MM.1S (cell line): ENCODE measurements around the gene EVX2.

Experiments used
- DNase-seq: peaks from one replicate; pipeline ENCODE4 v3.0.0-alpha.2; 2015
- H2AFZ ChIP-seq: fragments of 300-600 bp; sonication (generic); 2 replicates; pipeline ENCODE4 v1.6.0; 2016; ENCODE audit warnings: antibody characterized with exemption, low read length
- H3F3A ChIP-seq: fragments of 300-600 bp; sonication (generic); 2 replicates; pipeline ENCODE4 v1.6.1; 2016; ENCODE audit warnings: mild to moderate bottlenecking, antibody characterized with exemption, low read length, moderate library complexity, mixed read lengths; ENCODE audit not compliant: insufficient read depth
- H3K27ac ChIP-seq: fragments of 300-600 bp; sonication (generic); 2 replicates; pipeline ENCODE4 v1.5.1; 2016; ENCODE audit warnings: mild to moderate bottlenecking, low read length
- H3K27me3 ChIP-seq: fragments of 300-600 bp; sonication (generic); replicated peaks from 2 replicates; pipeline ENCODE4 v1.6.0; 2016; ENCODE audit warnings: low read length; ENCODE audit not compliant: insufficient read depth
- H3K36me3 ChIP-seq: fragments of 300-600 bp; sonication (generic); replicated peaks from 2 replicates; pipeline ENCODE4 v1.6.1; 2016; ENCODE audit warnings: mild to moderate bottlenecking, low read length, mixed read lengths; ENCODE audit not compliant: insufficient read depth
- H3K4me1 ChIP-seq: fragments of 300-600 bp; sonication (generic); 2 replicates; pipeline ENCODE4 v1.6.1; 2016; ENCODE audit warnings: low read length, mixed read lengths
- H3K4me2 ChIP-seq: fragments of 300-600 bp; sonication (generic); 2 replicates; pipeline ENCODE4 v1.6.0; 2016; ENCODE audit warnings: low read depth, low read length
- H3K4me3 ChIP-seq: fragments of 300-600 bp; sonication (generic); 2 replicates; pipeline ENCODE4 v1.5.1; 2016; ENCODE audit warnings: low read length, mixed read lengths
- H3K79me2 ChIP-seq: fragments of 300-600 bp; sonication (generic); 2 replicates; pipeline ENCODE4 v1.6.1; 2016; ENCODE audit warnings: mixed run types, low read length, mixed read lengths
- H3K9ac ChIP-seq: fragments of 300-600 bp; sonication (generic); 2 replicates; pipeline ENCODE4 v1.6.1; 2016; ENCODE audit warnings: low read length, mixed read lengths
- H3K9me2 ChIP-seq: fragments of 300-600 bp; sonication (generic); replicated peaks from 2 replicates; pipeline ENCODE4 v1.6.1; 2016; ENCODE audit warnings: mild to moderate bottlenecking, low read length, mixed read lengths; ENCODE audit not compliant: insufficient read depth
- H3K9me3 ChIP-seq: fragments of 300-600 bp; sonication (generic); replicated peaks from 2 replicates; pipeline ENCODE4 v1.6.1; 2016; ENCODE audit warnings: mild to moderate bottlenecking, low read length, mixed read lengths; ENCODE audit not compliant: insufficient read depth
- H4K20me1 ChIP-seq: fragments of 300-600 bp; sonication (generic); 2 replicates; pipeline ENCODE4 v1.6.1; 2016; ENCODE audit warnings: mild to moderate bottlenecking, low read length, moderate library complexity, mixed read lengths; ENCODE audit not compliant: insufficient read depth
- CTCF ChIP-seq: fragments of 300-600 bp; sonication (generic); IDR thresholded peaks from 2 replicates; pipeline ENCODE4 v1.5.1; 2016; ENCODE audit warnings: antibody characterized with exemption, low read length, mixed read lengths
- EZH2 ChIP-seq: fragments of 300-600 bp; sonication (generic); optimal IDR thresholded peaks from 2 replicates; pipeline ENCODE3; 2017; ENCODE audit warnings: low read depth, mild to moderate bottlenecking, antibody characterized with exemption, low read length, mixed read lengths
- EZH2phosphoT487 ChIP-seq: fragments of 300-600 bp; sonication (generic); IDR thresholded peaks from 2 replicates; pipeline ENCODE4 v1.6.1; 2018; ENCODE audit warnings: antibody characterized with exemption, low read length

Gene EVX2

GRCh38 chr2:176035013-176035691 is 48.6 kb downstream of the EVX2 start:
- no peaks in the 10 kb centered on the region for H3K9me2 ChIP-seq
- no peak overlapping the region for H2AFZ ChIP-seq
- no peaks in the 10 kb centered on the region for H4K20me1 ChIP-seq
- no peaks in the 10 kb centered on the region for H3K27me3 ChIP-seq
- H3K36me3 ChIP-seq = no peaks in the 10 kb centered on the region
- no peak for DNase-seq
- no peaks in the 10 kb centered on the region for H3F3A ChIP-seq
- H3K4me3 ChIP-seq = no peak overlapping the region
- TF ChIP-seq EZH2phosphoT487 (no peak), CTCF (no peak), EZH2 (no peak)
- H3K27ac ChIP-seq = no peak overlapping the region
- no peaks in the 10 kb centered on the region for H3K9me3 ChIP-seq
- H3K4me1 ChIP-seq = no peaks in the 10 kb centered on the region
- no peak overlapping the region for H3K9ac ChIP-seq
- H3K4me2 ChIP-seq = no peak overlapping the region
- no peaks in the 10 kb centered on the region for H3K79me2 ChIP-seq

GRCh38 chr2:176027806-176028205 is 56.0 kb downstream of the EVX2 start:
- Histone ChIP-seq H3F3A (no peaks in the 10 kb centered on the region), H3K4me3 (no peak overlapping the region), H3K36me3 (no peaks in the 10 kb centered on the region), H2AFZ (no peak overlapping the region), H3K27me3 (no peaks in the 10 kb centered on the region), H3K4me1 (no peaks in the 10 kb centered on the region), H3K27ac (no peak overlapping the region), H3K9me3 (no peaks in the 10 kb centered on the region), H4K20me1 (no peaks in the 10 kb centered on the region), H3K4me2 (no peak overlapping the region), H3K9ac (no peak overlapping the region), H3K9me2 (no peaks in the 10 kb centered on the region), H3K79me2 (no peaks in the 10 kb centered on the region)
- TF ChIP-seq EZH2 (no peak), CTCF (no peak), EZH2phosphoT487 (no peak)
- no peak for DNase-seq
